SH-SY5Y (cell line): Measurements from ENCODE around the gene PIK3C3.

Experiments
- GATA2 ChIP-seq: IDR thresholded peaks from 2 replicates; pipeline ENCODE4 v1.6.1; 2011; ENCODE audit warnings: mild to moderate bottlenecking, low read depth, low read length
- GATA3 ChIP-seq: IDR thresholded peaks from 2 replicates; pipeline ENCODE4 v1.6.1; 2011; ENCODE audit warnings: low read depth, mild to moderate bottlenecking, low read length, moderate library complexity

DNA sequence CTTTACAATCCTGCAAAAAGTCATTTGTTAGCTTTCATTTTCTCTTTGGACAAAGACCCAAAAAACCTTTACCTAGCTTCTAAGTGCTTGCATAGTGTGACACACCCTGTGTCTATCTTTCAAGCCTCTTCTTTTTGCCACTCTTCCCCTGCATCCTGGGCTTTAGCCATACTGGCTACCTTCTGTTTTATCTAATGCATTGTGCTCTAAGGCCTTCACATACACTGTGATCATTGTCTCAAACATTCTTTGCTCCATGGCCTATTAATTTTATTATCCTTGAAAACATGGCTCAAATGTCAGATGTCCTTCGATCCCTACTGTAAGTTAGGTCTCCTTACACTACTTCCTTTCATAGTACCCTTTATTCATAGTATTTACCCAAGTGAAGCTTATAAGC, 84.4 kb downstream of the PIK3C3 start:
- TF ChIP-seq GATA3, result no peak
- TF ChIP-seq GATA2, result no peak
